PFSK-1 (cell line): ENCODE measurements around the gene CASKIN2.

Experiments used
- FOXP2 ChIP-seq: optimal IDR thresholded peaks from 2 replicates; pipeline ENCODE3; 2011; ENCODE audit warnings: borderline replicate concordance, control low read depth, inconsistent platforms; ENCODE audit not compliant: insufficient read depth; ENCODE audit errors: extremely low read length, extremely low read depth
- POLR2AphosphoS5 ChIP-seq: IDR thresholded peaks from 2 replicates; pipeline ENCODE4 v1.6.1; 2012; ENCODE audit warnings: low read depth, mild to moderate bottlenecking, control low read depth, low read length, moderate library complexity
- SIN3A ChIP-seq: IDR thresholded peaks from 2 replicates; pipeline ENCODE4 v1.6.1; 2012; ENCODE audit warnings: mild to moderate bottlenecking, low read length, moderate library complexity, borderline replicate concordance; ENCODE audit not compliant: insufficient read depth
- TAF1 ChIP-seq: IDR thresholded peaks from 2 replicates; pipeline ENCODE4 v1.6.1; 2012; ENCODE audit warnings: low read length, control low read depth, borderline replicate concordance; ENCODE audit not compliant: insufficient read depth
- TF ChIP-seq, protein P1 (sequence below), 2 experiments: IDR thresholded peaks; 2 replicates each; pipeline versions ENCODE4 v1.6.1 to v1.8.0; 2011 to 2012; ENCODE audit warnings: low read depth in 2 of 2, low read length in 2 of 2, control low read depth in 1 of 2, inconsistent platforms in 1 of 2, mild to moderate bottlenecking in 1 of 2, moderate library complexity in 1 of 2; ENCODE audit not compliant: insufficient read depth in 1 of 2

The CASKIN2 gene

DNA sequence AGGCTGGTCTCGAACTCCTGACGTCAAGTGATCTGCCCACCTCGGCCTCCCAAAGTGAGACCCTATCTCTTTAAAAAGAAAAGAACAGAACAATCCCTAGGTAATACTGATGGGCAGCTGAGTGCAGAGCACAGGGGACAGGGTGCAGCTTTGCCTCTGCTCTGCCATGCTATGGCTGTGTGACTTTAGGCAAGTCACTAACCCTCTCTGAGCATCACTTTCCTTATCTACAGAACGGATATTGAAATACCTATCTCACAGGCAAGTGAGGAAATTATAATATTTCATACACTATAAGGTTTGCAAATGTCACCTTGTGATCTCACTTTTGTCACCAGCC is 4.1 kb downstream of the CASKIN2 start:
- no peak for TF ChIP-seq TAF1

DNA sequence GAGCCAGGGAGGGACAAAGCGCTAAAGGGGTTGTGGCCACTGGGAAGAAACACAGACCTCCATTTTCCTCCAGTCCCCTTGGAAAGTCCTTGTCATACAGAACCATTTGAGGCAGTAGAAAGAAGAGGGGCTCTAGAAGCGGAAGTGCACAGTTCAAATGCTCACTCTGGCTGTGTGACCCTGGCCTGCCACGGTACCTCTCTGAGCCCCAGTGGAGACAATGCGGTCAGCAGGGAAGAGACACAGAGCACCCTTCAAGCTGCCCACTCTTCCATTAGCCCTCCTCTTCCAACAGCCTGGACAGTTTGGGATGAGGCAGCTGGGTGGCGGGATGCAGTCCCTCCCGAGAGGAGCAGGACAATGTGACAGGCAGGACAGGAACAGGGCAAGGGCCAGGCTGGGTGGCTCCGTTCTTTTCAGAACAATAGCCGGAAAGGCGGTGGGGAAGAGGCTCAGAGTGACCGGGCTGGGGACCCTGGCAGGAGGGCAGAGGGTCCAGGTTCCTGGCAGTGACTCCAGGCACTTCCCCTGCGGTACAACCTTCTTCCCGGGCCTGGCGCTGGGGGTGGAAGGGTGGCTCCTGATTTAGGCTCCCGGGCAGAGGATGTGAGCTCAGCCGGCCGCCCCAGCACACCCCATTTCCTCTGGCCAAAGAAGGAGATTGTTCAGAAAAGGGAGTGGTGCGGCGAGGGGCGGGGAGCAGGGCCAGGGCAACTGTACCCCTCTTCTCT is 5.6 kb downstream of the CASKIN2 start:
- TF ChIP-seq POLR2AphosphoS5: no peak
- TF ChIP-seq FOXP2: no peak
- TF ChIP-seq, protein P1, sequence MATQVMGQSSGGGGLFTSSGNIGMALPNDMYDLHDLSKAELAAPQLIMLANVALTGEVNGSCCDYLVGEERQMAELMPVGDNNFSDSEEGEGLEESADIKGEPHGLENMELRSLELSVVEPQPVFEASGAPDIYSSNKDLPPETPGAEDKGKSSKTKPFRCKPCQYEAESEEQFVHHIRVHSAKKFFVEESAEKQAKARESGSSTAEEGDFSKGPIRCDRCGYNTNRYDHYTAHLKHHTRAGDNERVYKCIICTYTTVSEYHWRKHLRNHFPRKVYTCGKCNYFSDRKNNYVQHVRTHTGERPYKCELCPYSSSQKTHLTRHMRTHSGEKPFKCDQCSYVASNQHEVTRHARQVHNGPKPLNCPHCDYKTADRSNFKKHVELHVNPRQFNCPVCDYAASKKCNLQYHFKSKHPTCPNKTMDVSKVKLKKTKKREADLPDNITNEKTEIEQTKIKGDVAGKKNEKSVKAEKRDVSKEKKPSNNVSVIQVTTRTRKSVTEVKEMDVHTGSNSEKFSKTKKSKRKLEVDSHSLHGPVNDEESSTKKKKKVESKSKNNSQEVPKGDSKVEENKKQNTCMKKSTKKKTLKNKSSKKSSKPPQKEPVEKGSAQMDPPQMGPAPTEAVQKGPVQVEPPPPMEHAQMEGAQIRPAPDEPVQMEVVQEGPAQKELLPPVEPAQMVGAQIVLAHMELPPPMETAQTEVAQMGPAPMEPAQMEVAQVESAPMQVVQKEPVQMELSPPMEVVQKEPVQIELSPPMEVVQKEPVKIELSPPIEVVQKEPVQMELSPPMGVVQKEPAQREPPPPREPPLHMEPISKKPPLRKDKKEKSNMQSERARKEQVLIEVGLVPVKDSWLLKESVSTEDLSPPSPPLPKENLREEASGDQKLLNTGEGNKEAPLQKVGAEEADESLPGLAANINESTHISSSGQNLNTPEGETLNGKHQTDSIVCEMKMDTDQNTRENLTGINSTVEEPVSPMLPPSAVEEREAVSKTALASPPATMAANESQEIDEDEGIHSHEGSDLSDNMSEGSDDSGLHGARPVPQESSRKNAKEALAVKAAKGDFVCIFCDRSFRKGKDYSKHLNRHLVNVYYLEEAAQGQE (IDR thresholded peaks at IDR 0.05; ENCODE audit: insufficient read depth in 1 of 2, low read depth in 2 of 2, low read length in 2 of 2): no peak

DNA sequence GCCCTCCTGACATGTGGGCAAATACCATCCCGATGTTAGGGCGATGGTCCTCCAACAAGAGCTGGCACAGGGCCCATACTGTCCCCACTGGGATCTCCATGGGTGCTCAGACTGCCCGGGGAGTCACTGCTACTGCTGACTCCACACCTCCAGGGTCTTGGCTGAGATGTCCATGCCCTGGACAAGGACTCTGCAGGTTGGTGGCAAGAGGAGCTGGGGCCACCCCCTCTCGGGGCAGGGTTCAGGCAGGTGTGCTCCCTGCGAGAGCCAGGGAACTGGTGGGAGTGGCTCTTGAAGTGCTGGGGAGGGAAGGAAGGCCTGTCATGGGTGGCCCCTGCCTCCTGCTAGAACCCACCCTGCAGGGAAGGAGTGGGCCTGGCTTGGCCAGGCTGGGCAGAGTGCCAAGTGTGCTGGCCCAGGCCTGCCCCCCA is 6.4 kb downstream of the CASKIN2 start:
- TF ChIP-seq TAF1: no peak
- TF ChIP-seq POLR2AphosphoS5: no peak
- TF ChIP-seq FOXP2: no peak
- TF ChIP-seq, protein P1 (IDR thresholded peaks at IDR 0.05; ENCODE audit: insufficient read depth in 1 of 2, low read depth in 2 of 2, low read length in 2 of 2): no peak

DNA sequence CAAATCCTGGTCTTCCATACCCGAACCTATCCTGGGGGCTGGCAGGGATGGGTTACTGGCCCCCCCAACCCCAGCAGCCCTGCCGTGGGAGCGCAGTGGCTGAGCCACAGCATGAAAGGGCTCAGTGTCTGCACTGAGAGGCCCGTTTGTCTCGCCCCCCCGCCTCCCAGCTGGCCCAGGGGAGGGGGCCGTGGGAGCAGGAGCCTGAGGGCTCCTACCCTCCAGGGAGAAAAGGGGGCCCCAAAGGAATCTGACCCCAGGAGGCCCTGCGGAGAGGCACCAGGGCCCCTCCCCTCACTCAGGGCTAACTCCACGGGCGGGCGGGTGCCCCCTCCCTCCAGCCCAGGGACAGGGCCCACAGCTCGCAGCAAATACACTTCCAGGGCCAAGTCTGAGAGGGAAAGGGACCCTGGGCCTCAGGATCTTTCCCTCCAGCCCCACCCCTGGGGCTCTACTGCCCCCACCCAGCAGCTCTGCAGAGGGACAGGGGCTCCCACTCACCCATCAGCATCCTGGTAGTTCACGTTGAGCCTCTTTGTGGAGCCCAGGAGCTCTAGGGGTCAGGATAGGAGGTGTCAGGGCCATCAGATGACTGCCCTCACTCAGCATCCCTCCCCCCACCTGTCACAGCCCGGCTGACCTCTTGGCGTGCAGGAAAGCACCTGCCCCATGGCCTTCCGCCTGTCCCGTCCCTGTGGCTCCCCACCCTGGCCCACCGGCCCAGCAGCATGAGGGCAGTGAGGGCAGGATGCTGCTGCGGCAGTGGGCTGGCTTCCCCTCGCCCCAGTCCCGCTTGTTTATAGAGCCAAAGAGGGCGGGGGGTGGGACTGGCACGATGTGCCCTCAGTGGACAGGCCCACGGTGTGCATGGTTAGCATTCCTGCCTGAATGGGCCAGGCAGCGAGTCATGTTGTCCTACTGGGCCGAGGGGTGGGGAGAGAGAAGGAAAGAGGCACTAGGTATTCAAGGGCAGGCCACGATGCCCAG is 7.3 kb downstream of the CASKIN2 start:
- TF ChIP-seq POLR2AphosphoS5 (no peak), FOXP2 (no peak), TAF1 (no peak), SIN3A (no peak)
- TF ChIP-seq, protein P1 (IDR thresholded peaks at IDR 0.05; ENCODE audit: insufficient read depth in 1 of 2, low read depth in 2 of 2, low read length in 2 of 2): no peak

DNA sequence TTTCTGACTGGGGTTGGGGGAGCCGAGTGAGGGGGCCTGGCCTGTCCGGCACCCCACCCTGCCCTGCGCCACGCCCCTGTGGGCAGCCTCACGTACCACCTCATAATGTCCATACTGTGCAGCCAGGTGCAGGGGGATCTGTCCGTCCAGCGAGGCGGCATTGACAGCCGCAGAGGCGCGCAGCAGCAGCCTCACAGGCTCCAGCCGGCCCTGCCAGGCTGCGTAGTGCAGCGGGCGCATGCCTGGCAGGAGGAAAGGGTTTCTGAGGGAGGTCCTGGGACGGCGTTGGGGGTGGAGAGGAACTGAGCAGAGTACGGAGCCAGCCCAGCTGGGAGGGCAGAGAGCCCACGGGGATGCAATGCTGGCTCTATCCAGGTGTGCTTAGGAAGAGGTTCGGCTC is 8.4 kb downstream of the CASKIN2 start:
- no peak for TF ChIP-seq SIN3A
- no peak for TF ChIP-seq POLR2AphosphoS5
- no peak for TF ChIP-seq FOXP2
- TF ChIP-seq, protein P1 (IDR thresholded peaks at IDR 0.05; ENCODE audit: insufficient read depth in 1 of 2, low read depth in 2 of 2, low read length in 2 of 2): no peak
- TF ChIP-seq TAF1: no peak
